WTC11 (cell line): Measurements from ENCODE around the gene ARMC9. TPM values are rescaled to one million over a fixed set of nuclear protein-coding genes. Genes with fewer than 3 reads are reported as not detected.
A peak's percentile ranks its signal among the peaks of the same experiment; 100 is the strongest.

Source experiments
- ATAC-seq: fragments of 200-7000 bp; cut with Tn5 transposase; 2 replicates; pipeline ENCODE4 v1.10.0; 2021; ENCODE audit warnings: mild to moderate bottlenecking, moderate library complexity
- CTCF ChIA-PET: fragments of 300-600 bp; sonication (Branson Sonifier 250); formaldehyde crosslinking; loops from one replicate; lab custom pipeline; 2021; ENCODE audit warnings: antibody characterized with exemption; lab: Charles Lee
- POLR2A ChIA-PET: fragments of 350-600 bp; sonication (Branson Sonifier 250); formaldehyde crosslinking; loops from one replicate; lab custom pipeline; 2021; ENCODE audit warnings: antibody characterized with exemption; lab: Charles Lee
- DNase-seq: peaks from one replicate; pipeline ENCODE4 v3.0.0; 2021; ENCODE audit warnings: low spot score
- H3K27ac Mint-ChIP-seq: 2 replicates; pipeline ENCODE4 v1.8.0; 2021; ENCODE audit warnings: mixed read lengths
- H3K27me3 Mint-ChIP-seq: 2 replicates; pipeline ENCODE4 v1.8.0; 2021; ENCODE audit warnings: low read depth, mild to moderate bottlenecking, moderate library complexity, mixed read lengths
- H3K36me3 Mint-ChIP-seq: 2 replicates; pipeline ENCODE4 v1.8.0; 2021; ENCODE audit warnings: mixed read lengths
- H3K4me1 Mint-ChIP-seq: 2 replicates; pipeline ENCODE4 v1.8.0; 2022; ENCODE audit warnings: mixed read lengths
- H3K4me3 Mint-ChIP-seq: 2 replicates; pipeline ENCODE4 v1.8.0; 2021; ENCODE audit warnings: mild to moderate bottlenecking, moderate library complexity, mixed read lengths
- H3K9me3 Mint-ChIP-seq: 2 replicates; pipeline ENCODE4 v1.8.0; 2021; ENCODE audit warnings: mixed read lengths
- ATF1 ChIP-seq: sonication (generic); formaldehyde crosslinking; IDR thresholded peaks from 2 replicates; pipeline ENCODE4 v1.8.1; 2023; ENCODE audit warnings: mild to moderate bottlenecking, moderate library complexity, missing genetic modification reagents
- FOXK1 ChIP-seq: sonication (generic); formaldehyde crosslinking; IDR thresholded peaks from 2 replicates; pipeline ENCODE4 v1.8.0; 2022; ENCODE audit warnings: mild to moderate bottlenecking, moderate library complexity, missing genetic modification reagents
- KAT7 ChIP-seq: sonication (generic); formaldehyde crosslinking; IDR thresholded peaks from 2 replicates; pipeline ENCODE4 v1.8.1; 2023; ENCODE audit warnings: missing genetic modification reagents, mild to moderate bottlenecking, borderline replicate concordance
- NR3C1 ChIP-seq: sonication (generic); formaldehyde crosslinking; conservative IDR thresholded peaks from 2 replicates; pipeline ENCODE4 v1.8.1; 2023; ENCODE audit warnings: low read depth, mild to moderate bottlenecking, missing genetic modification reagents
- RORB ChIP-seq: fragments of 250-450 bp; sonication (Bioruptor Pico); IDR thresholded peaks from 2 replicates; pipeline ENCODE4 v1.9.0; 2021; ENCODE audit warnings: mild to moderate bottlenecking
- SOX15 ChIP-seq: fragments of 250-450 bp; sonication (Bioruptor Pico); IDR thresholded peaks from 2 replicates; pipeline ENCODE4 v1.9.0; 2021; ENCODE audit warnings: mild to moderate bottlenecking
- TP53 ChIP-seq: sonication (generic); formaldehyde crosslinking; IDR thresholded peaks from 2 replicates; pipeline ENCODE4 v1.8.1; 2023; ENCODE audit warnings: mild to moderate bottlenecking, missing genetic modification reagents
- ZNF396 ChIP-seq: fragments of 250-450 bp; sonication (Bioruptor Pico); IDR thresholded peaks from 2 replicates; pipeline ENCODE4 v1.8.0; 2021; ENCODE audit warnings: mild to moderate bottlenecking, moderate library complexity, borderline replicate concordance
- ZNF671 ChIP-seq: fragments of 250-450 bp; sonication (Bioruptor Pico); IDR thresholded peaks from 2 replicates; pipeline ENCODE4 v1.8.0; 2021; ENCODE audit warnings: mild to moderate bottlenecking
- total RNA-seq: library from RNA; stranded (reverse); gene quantifications from 3 replicates; pipeline ENCODE4 v1.2.3, GENCODE V29; 2021
- TF ChIP-seq, protein P1 (sequence below): sonication (generic); formaldehyde crosslinking; IDR thresholded peaks from 2 replicates; pipeline ENCODE4 v1.8.1; 2023; ENCODE audit warnings: mild to moderate bottlenecking, missing genetic modification reagents
- TF ChIP-seq, protein P2 (sequence below): sonication (generic); formaldehyde crosslinking; IDR thresholded peaks from 2 replicates; pipeline ENCODE4 v1.8.1; 2023; ENCODE audit warnings: mild to moderate bottlenecking, missing genetic modification reagents, moderate library complexity
- TF ChIP-seq, protein P3 (sequence below): fragments of 250-450 bp; sonication (Bioruptor Pico); IDR thresholded peaks from 2 replicates; pipeline ENCODE4 v2.1.2; 2022; ENCODE audit warnings: mild to moderate bottlenecking, moderate library complexity

Gene ARMC9
- total RNA-seq, 1 experiment from 2014 or later: 34.9 TPM

DNA sequence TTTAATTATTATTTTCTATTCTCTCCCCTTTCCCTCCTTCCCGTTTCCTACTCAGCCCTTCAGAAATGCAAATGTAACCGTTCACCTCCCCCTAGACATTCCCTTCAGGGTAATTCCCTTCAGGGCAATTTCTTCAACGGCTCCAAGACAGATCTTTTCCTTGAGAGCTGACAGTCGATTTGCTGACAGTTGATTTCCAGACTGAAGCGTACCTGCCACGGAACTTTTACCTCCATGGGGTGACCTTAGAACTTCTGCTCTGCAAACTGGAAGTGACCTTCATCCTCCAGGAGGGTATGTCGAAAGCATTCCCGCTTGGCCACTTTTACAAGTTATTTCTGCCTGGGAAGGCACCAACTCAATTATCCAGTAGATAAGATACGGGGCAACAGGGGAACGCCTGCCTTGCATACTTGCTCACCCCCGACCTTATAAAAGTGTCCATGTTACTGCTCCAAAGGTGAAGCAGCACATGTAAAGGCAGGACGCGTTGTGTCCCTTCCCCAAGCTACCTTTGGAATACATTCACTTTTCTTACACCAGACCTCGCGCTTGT, 215.6 kb downstream of the ARMC9 start:
- no peak for DNase-seq
- peaks cover 18% of the 10 kb centered on the region for H3K36me3 Mint-ChIP-seq
- no peaks in the 10 kb centered on the region for H3K27me3 Mint-ChIP-seq
- H3K27ac Mint-ChIP-seq: peak overlapping the region; percentile 89
- CTCF ChIA-PET: interaction anchor here (0.7 to 5.8 kb wide), 16 partner anchors 8 to 222 kb away, joined by 3 to 58 read pairs (median 6); no protein-coding TSS in a partner anchor
- peaks cover 9% of the 10 kb centered on the region for H3K9me3 Mint-ChIP-seq
- POLR2A ChIA-PET: interaction anchor here (0.7 to 1.3 kb wide), 2 partner anchors 14 to 221 kb away, joined by 3 to 4 read pairs; no protein-coding TSS in a partner anchor
- no peak for TF ChIP-seq KAT7 (CRISPR knock-in tag)
- TF ChIP-seq FOXK1 (CRISPR knock-in tag): no peak
- no peak for TF ChIP-seq ATF1 (CRISPR knock-in tag)
- TF ChIP-seq, protein P1, sequence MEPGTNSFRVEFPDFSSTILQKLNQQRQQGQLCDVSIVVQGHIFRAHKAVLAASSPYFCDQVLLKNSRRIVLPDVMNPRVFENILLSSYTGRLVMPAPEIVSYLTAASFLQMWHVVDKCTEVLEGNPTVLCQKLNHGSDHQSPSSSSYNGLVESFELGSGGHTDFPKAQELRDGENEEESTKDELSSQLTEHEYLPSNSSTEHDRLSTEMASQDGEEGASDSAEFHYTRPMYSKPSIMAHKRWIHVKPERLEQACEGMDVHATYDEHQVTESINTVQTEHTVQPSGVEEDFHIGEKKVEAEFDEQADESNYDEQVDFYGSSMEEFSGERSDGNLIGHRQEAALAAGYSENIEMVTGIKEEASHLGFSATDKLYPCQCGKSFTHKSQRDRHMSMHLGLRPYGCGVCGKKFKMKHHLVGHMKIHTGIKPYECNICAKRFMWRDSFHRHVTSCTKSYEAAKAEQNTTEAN (CRISPR knock-in tag): no peak
- TF ChIP-seq, protein P2, sequence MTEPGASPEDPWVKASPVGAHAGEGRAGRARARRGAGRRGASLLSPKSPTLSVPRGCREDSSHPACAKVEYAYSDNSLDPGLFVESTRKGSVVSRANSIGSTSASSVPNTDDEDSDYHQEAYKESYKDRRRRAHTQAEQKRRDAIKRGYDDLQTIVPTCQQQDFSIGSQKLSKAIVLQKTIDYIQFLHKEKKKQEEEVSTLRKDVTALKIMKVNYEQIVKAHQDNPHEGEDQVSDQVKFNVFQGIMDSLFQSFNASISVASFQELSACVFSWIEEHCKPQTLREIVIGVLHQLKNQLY (CRISPR knock-in tag): no peak
- TF ChIP-seq, all 79 proteins: peak for 0
- Mint-ChIP-seq H3K4me1 (peaks cover 50% of the 10 kb centered on the region), H3K4me3 (peak overlapping the region; percentile 53)
- no peak for ATAC-seq

DNA sequence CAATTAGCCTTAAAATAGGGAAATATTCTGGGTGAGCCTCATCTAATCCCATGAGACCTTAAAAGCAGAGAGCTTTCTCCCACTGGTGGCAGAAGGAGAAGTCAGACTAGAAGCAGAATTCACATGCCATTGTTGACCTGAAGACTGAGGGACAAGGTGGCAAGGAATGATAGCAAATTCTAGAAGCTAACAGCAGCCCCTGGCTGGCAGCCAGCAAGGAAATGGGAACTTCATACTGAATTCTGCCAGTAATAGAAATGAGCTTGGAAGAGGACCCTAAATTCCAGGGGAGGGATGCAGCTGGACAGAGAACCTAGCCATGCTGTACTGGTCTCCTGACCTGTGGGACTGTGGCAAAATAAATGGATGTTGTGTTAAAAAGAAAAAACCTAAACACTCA, 216.6 kb downstream of the ARMC9 start:
- Mint-ChIP-seq H3K9me3 (peaks cover 7% of the 10 kb centered on the region), H3K4me1 (peaks cover 44% of the 10 kb centered on the region), H3K36me3 (peaks cover 14% of the 10 kb centered on the region), H3K27ac (no peak overlapping the region), H3K27me3 (no peaks in the 10 kb centered on the region), H3K4me3 (no peak overlapping the region)
- no peak for TF ChIP-seq RORB (CRISPR knock-in tag)
- TF ChIP-seq, protein P3, sequence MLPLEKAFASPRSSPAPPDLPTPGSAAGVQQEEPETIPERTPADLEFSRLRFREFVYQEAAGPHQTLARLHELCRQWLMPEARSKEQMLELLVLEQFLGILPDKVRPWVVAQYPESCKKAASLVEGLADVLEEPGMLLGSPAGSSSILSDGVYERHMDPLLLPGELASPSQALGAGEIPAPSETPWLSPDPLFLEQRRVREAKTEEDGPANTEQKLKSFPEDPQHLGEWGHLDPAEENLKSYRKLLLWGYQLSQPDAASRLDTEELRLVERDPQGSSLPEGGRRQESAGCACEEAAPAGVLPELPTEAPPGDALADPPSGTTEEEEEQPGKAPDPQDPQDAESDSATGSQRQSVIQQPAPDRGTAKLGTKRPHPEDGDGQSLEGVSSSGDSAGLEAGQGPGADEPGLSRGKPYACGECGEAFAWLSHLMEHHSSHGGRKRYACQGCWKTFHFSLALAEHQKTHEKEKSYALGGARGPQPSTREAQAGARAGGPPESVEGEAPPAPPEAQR (CRISPR knock-in tag): no peak
- no peak for TF ChIP-seq SOX15 (CRISPR knock-in tag)
- no peak for TF ChIP-seq ZNF671 (CRISPR knock-in tag)
- CTCF ChIA-PET: interaction anchor here (5.8 kb wide), 1 partner anchor 37 kb away, joined by 58 read pairs; no protein-coding TSS in a partner anchor
- no peak for ATAC-seq
- POLR2A ChIA-PET: no interaction called here
- DNase-seq: no peak

DNA sequence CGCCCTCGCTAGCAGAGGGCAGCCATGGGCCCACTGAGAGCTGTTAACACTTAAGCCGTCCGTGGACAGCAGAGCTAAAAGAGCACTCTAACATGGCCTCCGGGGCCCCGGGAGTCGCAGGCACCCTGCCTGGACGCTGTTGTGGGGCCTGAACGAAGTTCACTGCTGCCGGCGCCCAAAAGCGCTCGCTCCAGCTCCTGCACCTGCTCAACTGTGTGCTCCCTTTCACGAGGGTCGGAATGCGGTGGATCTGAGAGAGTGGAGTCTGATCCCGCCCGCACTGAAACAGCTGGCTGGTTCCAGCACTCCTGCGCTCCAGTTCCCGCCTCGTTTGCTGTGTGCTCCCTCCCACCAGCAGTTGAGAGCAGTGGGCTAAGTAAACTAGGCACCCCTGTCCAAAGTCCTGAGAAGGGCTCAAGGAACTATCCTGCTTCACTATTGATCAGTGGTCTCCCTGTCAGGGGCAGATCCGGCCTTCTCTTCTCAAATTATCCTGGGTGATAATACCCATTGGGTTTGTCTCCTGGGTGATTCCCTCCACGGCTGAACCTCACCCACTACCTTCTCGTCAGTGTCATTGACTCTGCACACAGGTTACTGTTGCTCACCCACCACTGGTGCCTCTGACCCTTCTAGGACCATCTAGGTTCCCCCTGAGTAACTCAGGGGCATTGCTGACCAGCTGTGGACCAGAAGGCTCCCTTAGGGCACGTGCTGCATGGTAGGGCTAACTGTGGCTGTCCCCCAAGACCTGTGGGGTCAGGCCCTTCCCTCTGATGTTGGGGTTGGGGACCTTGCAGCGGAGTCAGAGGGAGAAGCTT, 220.6 kb downstream of the ARMC9 start:
- H3K4me3 Mint-ChIP-seq: no peak overlapping the region
- no peaks in the 10 kb centered on the region for H3K27me3 Mint-ChIP-seq
- H3K4me1 Mint-ChIP-seq: peaks cover 23% of the 10 kb centered on the region
- H3K9me3 Mint-ChIP-seq: no peaks in the 10 kb centered on the region
- H3K27ac Mint-ChIP-seq: no peak overlapping the region
- TF ChIP-seq, protein P3 (CRISPR knock-in tag): no peak
- TF ChIP-seq ZNF396 (no peak), NR3C1 (CRISPR knock-in tag) (no peak), KAT7 (CRISPR knock-in tag) (no peak), TP53 (CRISPR knock-in tag) (no peak)
- POLR2A ChIA-PET: interaction anchor here (0.9 kb wide), 1 partner anchor 33 kb away, joined by 3 read pairs; no protein-coding TSS in a partner anchor
- CTCF ChIA-PET: interaction anchor here (0.9 to 1.2 kb wide), 4 partner anchors 9 to 93 kb away, joined by 3 to 6 read pairs (median 4); no protein-coding TSS in a partner anchor
- peaks cover 8% of the 10 kb centered on the region for H3K36me3 Mint-ChIP-seq
- DNase-seq (no peak), ATAC-seq (no peak)
